Measurements from ENCODE around the gene EPHB1.

The EPHB1 gene

GRCh38 chr3:134809427-134810051 is 14.5 kb downstream of the EPHB1 start:
- no peak for DNase-seq

GRCh38 chr3:134810052-134810435 is 15.0 kb downstream of the EPHB1 start:
- no peak for DNase-seq

DNA sequence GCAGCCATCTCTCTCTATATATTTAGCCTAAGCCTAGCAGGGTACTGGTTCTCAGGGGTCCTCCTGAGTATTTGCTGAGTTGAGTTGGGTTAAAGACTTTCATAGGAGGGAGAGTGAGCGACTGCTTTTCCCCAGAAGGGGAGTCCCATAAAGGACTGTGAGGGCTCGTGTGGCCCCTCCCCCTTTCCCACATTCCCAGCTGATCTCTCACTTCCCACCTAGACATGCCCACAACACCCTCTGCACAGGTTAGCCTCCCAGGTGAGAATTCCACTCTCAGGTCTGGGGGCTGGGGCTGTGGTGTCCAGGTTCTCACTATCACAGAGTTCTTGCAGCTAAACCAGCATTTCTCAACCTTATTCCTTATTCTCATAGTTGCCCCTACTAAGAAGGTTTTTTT is 15.8 kb downstream of the EPHB1 start:
- no peak for DNase-seq

GRCh38 chr3:134813618-134814017 is 18.6 kb downstream of the EPHB1 start:
- no peak for DNase-seq

- DNase-seq: no peak
Measured at GRCh38 chr3:134815519-134815918, 20.5 kb downstream of the EPHB1 start.

DNA sequence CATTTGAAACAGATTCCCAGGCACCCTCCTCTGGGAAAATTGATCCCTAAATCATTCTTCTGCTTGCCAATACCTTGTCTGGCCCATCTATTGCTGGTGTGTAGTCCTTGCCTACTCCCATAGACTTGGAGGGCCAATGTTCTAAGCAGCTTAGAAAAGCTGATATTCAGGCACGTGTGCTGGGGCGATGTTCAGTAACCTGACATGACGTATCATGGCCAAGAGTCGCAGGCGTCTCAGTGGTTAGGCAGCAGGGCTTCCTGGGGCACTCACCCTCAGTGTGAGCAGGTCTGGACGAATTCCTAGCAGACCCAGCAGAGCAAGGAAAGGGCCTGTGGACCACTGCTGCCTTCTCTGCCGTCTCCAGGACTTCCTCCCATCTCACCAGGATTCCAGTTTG is 21.6 kb downstream of the EPHB1 start:
- DNase-seq: no peak

GRCh38 chr3:134817297-134817696 is 22.2 kb downstream of the EPHB1 start:
- no peak for DNase-seq

DNA sequence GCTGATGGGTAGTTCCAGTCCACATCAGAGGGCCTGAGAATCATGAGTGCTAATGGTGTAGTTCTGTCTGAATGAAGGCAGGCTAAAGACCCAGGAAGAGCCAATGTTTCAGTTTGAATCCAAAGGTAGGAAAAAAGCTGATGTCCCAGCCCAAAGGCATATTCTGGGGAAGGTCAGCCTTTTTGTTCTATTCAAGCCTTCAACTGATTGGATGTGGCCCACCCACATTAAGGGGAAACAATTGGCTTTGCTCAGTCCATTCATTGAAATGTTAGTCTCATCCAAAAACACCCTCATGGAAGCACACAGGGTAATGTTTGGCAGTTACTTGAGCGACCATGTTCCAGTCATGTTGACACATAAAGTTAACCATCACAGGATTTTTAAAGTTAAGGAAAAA is 25.9 kb downstream of the EPHB1 start:
- DNase-seq: no peak

- no peak for DNase-seq
Measured at GRCh38 chr3:134822090-134822489, 27.0 kb downstream of the EPHB1 start.

DNA sequence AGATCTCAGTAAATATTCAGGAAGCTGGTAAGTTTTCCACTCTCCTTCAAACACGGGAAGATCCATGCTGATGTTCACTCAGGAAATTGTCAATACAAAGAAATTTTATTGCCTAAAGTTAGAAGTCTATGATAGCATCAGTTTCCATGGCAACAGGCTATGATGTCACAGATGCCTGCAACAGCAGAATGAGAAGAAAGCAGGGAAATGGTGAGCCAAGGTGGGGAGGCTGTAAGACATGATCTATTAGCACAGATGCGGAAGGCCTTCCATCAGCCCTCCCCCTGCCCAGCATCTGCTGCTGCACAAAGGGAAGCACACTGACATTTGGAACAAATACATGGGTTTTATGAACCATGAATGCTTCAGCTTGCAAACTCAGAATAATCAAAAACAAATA is 28.6 kb downstream of the EPHB1 start:
- DNase-seq: peak; percentile 54

DNA sequence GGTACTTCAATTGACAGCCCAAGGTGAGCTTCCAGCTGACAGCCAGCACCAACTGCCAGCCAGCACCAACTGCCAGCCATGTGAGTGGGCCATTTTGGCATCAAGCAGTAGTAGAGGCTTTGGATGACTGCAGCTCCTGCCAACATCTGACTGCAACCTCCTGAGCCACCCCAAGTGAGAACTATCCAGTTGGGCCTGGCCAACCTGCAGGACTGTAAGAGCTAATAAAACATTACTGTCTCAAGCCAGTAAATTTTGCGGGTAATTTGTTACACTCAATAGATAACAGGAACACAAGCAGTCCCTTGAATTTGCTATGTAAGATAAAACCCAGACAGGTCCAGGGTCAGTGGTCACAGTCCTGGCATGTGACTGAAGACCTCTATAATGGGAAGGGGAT is 29.7 kb downstream of the EPHB1 start:
- no peak for DNase-seq

DNA sequence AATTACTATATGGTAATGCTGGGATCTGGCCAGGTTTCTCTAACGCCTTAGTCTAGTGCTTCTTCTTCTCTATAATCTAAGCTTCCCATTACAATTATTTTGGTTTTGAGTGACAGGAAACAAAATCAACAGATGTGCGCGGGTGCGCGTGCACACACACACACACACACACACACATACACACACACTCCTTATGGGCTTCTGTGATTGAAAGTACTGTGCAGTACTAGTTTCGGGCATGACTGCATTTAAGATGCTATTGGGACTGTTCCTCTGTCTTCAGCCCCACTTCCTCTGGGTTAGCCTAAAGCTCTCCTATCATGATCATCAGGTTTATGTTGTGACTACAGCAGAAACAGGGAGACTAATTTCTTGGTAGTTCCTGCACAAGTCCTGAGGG is 32.2 kb downstream of the EPHB1 start:
- no peak for DNase-seq

DNA sequence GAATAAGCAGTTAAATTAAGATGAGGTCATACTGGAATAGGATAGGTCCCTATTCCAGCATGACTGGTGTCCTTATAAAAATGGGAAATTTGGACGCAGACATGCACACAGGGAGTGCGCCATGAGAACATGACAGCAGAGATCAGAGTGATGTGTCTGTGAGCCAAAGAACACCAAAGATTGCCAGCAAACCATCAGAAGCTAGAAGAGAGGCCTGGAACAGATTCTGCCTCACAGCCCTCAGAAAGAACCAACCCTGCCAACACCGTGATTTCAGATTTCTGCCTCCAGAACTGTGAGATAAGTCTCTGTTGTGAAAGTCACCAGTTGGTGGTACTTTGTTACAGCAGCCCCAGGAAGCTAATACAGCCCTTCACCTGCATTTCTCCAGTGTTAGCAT is 34.7 kb downstream of the EPHB1 start:
- no peak for DNase-seq

DNA sequence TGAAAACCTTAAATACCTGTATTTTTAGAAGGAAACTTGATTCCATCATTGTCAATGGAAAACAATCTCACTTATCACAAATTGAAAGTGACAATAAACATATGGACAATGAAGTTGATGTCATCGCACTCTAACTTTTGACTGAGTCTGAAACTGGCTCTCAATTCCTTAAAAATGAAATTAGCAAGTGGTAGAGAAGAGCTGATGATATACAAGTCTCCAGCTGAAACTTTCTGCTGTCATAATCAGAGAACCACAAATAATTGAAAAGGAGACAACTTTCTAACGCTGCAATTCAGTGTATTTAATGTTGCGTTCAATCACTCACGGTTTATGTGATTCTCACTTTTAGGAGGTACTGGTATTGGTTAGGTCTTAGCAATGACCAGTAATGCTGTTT is 37.5 kb downstream of the EPHB1 start:
- no peak for DNase-seq

- DNase-seq: no peak
Measured at GRCh38 chr3:134833453-134834163, 38.5 kb downstream of the EPHB1 start.

DNA sequence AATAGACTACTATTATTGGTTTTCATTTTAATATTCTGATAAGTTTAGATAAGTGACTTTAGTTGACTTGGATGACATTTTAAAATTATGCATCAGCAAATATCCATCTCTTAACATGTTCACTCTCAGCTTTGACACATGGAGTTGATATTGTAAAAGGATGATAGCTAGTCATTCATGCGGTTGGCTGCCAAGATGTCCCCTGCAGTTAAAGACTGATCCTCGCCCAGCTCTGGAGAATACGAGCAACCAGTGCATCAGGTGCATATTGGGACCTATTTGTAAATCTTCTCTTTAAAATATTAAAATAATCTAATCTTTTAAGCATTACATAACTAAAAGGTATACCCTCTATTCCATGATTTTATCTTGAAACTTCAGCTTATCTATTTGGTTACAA is 41.9 kb downstream of the EPHB1 start:
- no peak for DNase-seq

DNA sequence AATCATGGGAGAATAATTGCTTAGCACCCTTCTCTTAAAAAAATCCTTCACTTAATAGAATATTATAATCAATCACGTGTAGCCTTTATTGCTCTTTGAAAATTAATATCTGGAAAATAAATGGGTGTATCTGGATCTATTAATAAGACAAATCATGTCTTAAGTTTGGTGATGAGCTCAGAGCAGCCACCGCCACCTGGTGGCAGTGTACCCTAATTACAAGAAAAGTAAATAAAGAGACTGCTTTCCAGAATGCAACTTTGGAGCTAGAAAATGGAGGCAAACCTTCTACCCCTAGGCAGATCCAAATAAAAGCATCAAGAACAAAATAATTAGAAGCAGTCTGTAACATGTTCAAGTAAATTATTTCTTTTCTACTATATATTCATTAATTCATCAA is 43.5 kb downstream of the EPHB1 start:
- no peak for DNase-seq

DNA sequence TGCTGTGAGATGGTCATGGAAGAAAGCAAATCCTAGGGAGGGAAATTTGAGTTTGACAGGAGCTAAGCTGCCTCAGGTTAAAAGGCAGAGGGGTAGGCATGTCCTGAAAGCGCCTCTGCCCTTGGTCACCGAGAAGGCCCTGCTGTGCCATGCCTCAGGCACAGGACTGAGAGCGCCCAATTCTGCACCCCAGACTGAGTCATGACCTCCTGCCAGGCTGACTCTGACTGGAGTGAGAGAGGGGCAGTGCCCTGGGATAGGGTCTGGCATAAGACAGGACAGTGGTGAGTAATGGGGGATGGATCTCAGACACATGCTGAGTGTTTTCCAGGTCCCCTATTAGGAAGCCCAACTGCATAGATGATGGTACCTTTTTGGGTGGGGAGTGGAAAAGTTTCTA is 44.4 kb downstream of the EPHB1 start:
- no peak for DNase-seq

- DNase-seq: no peak
Measured at GRCh38 chr3:134839990-134840389, 44.9 kb downstream of the EPHB1 start.

GRCh38 chr3:134840459-134840858 is 45.4 kb downstream of the EPHB1 start:
- DNase-seq: no peak

- no peak for DNase-seq
Measured at GRCh38 chr3:134846084-134846483, 51.0 kb downstream of the EPHB1 start.

DNA sequence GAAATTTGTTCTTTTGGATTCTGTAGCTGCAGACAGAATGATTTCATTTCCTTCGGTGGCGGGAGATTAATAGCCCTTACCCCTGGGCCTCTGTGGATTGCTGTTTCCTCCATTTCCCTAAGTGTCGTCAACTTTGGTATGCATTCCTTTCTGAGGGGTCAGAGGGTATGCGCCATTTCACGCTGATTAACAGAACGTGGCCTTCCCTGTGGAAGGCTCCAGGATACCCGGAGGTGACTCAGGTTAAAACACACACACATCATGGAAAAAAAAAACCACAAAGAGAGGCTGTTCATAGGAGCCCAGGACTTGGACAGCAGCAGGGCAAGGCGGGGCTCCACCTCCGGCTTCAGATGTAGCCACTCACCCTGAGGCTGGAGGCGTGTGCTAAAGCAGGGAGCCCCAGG is 51.9 kb downstream of the EPHB1 start:
- DNase-seq: no peak

- DNase-seq: no peak
Measured at GRCh38 chr3:134847349-134847748, 52.3 kb downstream of the EPHB1 start.

- no peak for DNase-seq
Measured at GRCh38 chr3:134849561-134849960, 54.5 kb downstream of the EPHB1 start.

DNA sequence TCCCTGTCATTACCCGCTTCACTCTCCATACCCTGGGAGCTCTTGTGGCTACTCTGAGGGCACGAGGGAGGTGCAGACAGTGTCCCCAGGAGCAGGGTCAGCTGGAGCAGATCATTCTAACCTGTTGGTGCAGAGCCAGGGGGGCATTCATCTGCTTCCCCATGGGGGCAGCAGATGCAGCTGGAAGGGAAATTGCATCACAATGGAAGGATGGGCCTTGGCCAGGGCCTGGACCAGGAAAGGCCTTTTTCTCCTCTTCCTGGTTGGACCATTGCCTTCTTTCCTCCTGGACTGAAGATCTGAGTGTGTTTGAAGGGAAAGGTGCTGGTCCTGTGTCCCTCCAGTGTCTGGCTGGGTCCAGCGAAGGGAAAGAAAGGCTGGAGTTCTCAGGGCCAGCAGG is 55.7 kb downstream of the EPHB1 start:
- DNase-seq: no peak

All from NCI-H1694 (cell line).